HG02623 (cell line): ENCODE measurements around the gene IKBKE.
"Not testable (repeated sequence)": the region's sequence is repeated elsewhere in the genome, so short reads cannot be mapped to it uniquely, and the experiment has no call there.

Source experiments
- ATAC-seq: cut with Tn5 transposase; IDR thresholded peaks from one replicate; pipeline ENCODE4 v1.9.1; 2021; ENCODE audit warnings: moderate library complexity; ENCODE audit not compliant: unreplicated experiment

Gene IKBKE

GRCh38 chr1:206472454-206472853, 2.2 kb downstream of the IKBKE start:
- no peak for ATAC-seq

DNA sequence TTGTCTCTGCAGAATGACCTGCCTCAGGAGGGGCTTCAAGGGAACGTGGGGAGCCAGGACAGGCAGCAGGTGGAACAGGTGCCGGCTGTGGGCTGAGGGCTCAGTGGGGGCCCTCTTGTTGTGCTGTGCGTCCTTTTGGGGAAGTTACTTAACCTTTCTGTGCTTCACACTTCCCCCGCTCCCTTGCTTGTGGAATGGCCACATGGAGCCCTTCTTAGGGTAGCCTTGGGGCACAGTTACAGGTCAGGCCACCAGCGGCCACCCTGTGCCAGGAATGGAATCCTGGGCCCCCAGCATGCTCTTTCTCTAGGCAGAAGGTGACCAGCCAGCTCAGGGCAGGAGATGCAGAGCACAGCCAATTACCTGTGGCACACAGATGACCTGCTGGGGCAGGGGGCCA, 2.6 kb downstream of the IKBKE start:
- no peak for ATAC-seq

DNA sequence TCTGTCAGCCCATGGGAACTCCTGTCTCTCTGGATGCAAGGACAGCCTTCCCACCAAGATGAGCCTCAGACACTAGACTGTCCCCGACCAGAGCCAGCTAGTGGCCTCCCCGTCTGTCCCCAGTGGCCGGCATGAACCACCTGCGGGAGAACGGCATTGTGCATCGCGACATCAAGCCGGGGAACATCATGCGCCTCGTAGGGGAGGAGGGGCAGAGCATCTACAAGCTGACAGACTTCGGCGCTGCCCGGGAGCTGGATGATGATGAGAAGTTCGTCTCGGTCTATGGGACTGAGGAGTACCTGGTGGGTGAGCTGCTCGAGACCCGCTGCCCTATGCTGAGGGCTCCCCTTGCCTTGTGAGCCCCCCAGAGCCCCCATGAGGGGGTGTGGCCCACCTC, 5.8 kb downstream of the IKBKE start:
- no peak for ATAC-seq

GRCh38 chr1:206476591-206476990, 6.3 kb downstream of the IKBKE start:
- no peak for ATAC-seq

- ATAC-seq, result no peak
Measured at GRCh38 chr1:206477110-206477509, 6.8 kb downstream of the IKBKE start.

GRCh38 chr1:206477581-206478380, 7.5 kb downstream of the IKBKE start:
- no peak for ATAC-seq

DNA sequence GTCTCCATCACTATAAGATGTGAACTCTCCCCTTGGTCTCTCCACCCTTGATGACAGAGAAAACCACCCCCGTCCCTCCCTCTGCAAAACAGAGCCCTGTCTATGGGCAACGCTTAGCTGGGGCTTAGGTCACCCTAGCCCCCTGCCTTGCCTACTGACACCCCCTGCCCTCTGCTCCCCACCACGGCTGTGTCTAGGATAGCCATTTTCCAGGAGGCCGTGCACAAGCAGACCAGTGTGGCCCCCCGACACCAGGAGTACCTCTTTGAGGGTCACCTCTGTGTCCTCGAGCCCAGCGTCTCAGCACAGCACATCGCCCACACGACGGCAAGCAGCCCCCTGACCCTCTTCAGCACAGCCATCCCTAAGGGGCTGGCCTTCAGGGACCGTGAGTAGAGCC, 8.5 kb downstream of the IKBKE start:
- ATAC-seq, result no peak

DNA sequence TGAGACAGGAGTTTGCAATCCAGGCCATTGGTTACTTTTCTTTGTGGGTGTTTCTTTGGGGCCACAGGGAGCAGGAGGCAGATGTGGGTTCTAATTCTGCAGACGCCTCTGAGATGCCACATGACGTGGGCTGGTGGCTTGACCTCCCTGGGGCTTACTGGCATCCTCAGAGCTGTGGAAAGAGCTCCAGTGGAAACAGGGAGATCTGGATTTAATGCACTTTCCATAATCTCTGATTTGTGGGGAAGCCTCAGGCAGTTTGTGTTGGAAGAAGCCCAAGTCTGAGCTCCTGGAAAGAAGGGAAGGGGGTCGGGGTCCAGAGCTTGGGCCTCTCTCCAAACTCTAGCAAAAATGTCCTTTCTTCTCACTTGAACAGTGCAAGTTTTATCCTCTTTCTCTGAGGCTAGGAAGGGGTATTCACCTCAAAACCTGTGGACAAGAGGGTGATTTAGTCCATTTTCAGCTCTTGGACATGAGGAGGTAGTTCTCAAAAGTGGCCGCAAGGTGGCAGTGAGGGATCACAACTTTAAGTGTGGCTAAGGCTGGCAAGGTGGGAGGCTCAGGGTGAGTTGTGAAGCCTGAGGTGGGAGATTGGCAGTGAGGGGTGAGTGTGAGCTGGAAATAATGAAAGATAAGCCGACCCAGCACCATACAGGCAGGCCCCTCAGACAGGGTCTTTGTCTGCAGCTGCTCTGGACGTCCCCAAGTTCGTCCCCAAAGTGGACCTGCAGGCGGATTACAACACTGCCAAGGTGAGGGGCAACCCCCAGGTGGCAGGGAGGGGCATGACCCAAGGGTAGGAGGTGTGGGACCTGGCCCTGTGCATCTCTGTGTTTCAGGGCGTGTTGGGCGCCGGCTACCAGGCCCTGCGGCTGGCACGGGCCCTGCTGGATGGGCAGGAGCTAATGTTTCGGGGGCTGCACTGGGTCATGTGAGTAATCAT, 9.2 kb downstream of the IKBKE start:
- no peak for ATAC-seq

DNA sequence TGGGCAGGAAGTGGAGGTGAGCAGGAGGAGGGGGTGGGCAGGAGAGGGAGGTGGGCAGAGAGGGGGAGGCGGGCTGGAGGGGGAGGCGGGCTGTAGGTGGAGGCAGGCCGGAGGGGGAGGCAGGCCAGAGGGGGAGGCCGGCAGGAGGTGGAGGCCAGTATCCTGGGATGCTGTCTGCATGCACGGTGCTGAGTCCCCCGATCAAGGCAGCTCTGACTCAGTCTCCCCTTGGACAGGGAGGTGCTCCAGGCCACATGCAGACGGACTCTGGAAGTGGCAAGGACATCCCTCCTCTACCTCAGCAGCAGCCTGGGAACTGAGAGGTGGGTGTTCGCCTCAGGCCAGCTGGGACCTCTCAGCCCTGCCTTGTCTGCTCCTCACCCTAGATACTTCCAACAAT, 9.9 kb downstream of the IKBKE start:
- ATAC-seq, result no peak

- no peak for ATAC-seq
Measured at GRCh38 chr1:206482611-206483010, 12.3 kb downstream of the IKBKE start.

DNA sequence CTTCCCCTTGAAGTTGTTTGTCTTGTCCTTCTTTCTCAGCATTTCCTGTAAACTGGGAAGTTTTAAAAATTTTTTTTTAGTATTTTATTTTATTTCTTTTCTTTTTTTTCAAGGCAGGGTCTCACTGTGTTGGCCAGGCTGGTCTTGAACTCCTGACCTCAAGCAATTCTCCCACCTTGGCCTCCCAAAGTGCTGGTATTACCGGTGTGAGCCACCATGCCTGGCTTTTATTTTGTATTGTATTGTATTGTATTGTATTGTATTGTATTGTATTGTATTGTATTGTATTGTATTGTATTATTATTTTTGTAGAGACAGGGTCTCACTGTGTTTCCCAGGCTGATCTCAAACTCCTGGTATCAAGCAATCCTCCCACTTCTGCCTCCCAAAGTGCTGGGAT, 13.6 kb downstream of the IKBKE start:
- not testable (repeated sequence) for ATAC-seq

GRCh38 chr1:206484901-206485300, 14.6 kb downstream of the IKBKE start:
- ATAC-seq, result no peak

- no peak for ATAC-seq
Measured at GRCh38 chr1:206486995-206487788, 16.9 kb downstream of the IKBKE start.

DNA sequence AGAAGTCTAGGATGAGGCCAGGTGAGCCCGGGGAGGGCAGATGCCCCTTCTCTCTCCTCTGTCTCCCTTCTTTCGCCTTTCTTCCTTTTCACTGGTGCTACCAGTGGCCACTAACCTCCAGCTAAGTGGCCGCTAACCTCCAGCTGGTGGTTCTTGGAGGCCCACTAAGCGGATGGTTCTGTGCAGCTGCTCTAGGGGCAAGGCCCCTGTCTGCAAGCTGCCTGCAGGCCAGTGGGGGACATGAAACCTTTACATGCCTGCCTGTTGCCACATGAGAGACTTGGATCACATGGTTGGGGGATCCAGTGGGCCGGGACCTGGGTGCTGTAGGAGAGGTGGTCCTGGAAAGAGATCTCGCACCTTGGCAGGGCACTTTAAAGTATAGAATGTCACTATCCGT, 17.7 kb downstream of the IKBKE start:
- no peak for ATAC-seq

GRCh38 chr1:206488466-206488865, 18.2 kb downstream of the IKBKE start:
- no peak for ATAC-seq

DNA sequence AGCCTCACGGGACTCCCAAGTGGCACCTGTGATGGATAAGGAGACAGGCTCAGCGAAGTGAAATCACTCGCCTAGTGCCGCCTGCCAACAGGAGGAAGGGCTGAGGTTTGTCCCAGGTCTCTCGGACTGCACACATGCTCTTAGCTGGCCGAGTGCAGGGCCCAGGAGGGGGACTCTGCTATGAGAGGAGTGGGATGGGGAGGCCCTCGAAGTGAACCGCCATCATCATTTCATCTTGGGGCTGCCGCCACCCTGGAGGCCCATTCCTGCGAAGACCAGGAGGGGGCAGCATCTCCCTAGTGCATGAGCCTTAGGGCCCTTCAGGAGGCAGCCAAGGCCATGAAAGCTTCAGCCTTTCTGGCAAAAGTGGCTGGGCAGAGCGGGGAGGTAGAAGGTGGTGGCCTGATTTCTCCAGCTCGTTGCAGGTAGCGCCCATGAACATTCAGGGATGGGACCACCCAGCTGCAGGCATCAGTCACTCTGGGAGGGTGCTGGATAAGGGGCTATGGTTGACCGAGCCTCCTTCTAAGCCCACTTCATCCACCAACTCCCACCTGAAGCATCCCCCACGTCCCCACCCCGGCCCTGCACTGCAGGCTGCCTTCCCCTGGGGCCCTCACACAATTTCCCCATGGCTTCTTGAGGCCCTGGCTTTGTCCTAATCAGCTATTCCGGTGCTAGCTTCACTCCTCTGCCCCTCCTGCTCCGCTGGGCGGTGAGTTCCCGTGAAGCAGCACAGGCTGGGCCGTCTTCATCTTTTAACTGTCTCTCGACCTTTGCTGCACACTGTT, 19.9 kb downstream of the IKBKE start:
- ATAC-seq, result no peak

DNA sequence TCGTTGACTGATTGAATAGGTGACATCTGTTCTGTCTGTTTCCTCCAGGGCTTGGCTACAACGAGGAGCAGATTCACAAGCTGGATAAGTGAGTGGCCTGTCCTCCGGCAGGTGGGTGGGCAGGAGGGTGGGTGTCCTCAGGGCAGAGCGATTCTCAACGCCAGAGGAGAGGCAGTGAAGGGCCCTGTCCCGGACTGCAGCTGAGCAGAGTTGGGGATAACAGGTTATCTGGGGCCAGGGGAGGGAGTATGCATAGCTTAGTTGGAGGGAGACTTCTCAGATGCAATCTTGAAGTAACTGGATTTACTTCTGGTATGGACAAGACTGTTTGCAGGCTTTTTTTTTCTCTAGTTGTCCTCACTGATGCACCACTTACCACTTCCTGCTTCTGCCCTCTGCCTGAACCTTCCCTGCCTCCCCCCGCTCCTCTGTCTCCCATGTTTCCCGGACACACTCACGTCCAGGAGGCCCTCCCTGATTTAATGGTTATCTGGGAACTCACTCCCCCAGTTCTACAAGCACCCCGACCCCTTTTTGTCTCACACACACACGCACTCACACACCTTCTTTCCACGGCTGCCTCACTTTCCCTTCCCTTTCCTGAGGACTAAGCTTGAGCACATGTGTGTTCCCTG, 20.6 kb downstream of the IKBKE start:
- no peak for ATAC-seq

DNA sequence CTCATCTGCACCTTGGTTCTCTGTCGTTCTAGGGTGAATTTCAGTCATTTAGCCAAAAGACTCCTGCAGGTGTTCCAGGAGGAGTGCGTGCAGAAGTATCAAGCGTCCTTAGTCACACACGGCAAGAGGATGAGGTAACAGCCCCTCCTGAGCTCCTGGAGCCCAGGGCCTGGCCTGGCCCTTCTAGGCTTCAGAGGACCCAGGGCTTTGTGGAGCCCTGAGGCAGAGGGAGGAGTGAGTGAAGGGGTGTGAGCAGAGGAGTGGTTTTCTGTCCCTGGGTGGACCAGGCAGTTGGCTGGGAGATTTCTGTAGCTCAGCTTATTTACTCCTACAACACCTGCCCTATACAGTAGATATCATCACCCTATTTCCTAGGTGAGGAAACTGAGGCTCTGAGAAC, 21.3 kb downstream of the IKBKE start:
- ATAC-seq, result no peak

DNA sequence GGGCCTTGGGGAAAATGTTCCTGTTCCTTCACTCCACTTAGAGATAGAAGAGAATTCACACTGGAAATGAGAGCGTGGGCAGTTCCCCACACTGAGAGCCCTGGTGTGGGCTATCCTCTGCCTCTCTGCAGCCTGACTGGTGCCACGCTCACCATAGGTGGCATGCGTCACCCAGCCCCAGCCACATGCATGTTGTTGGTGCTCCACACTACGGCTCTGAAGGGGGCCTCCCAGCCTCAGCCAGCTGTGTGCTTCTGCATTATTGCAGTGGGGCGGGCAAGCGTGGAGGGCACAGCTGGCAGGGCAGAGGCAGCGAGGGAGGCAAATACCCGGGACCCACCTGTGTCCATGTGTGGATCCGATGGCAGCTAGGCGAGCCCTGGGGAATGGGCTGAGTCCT, 22.3 kb downstream of the IKBKE start:
- ATAC-seq, result no peak

DNA sequence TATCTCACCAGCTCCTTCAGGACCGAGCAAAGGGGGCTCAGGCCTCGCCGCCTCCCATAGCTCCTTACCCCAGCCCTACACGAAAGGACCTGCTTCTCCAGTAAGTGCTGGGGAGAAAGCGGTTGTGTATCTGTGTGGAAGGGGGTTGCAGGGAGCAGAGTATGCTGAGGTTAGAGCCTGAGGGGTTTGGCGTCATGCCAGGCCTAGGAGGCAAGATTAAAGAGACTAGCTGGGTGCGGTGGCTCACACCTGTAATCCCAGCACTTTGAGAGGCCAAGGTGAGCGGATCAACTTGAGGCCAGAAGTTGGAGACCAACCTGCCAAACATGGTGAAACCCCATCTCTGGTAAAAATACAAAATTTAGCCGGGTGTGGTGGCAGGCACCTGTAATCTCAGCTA, 23.0 kb downstream of the IKBKE start:
- no peak for ATAC-seq
